Measurements from ENCODE around the gene OR52B6.
A peak's percentile ranks its signal among the peaks of the same experiment; 100 is the strongest.

The OR52B6 gene

GRCh38 chr11:5608808-5609207 lies 28.1 kb downstream of the OR52B6 start:
- Mint-ChIP-seq H3K27ac (no peak overlapping the region), H3K4me3 (no peak overlapping the region), H3K36me3 (no peaks in the 10 kb centered on the region), H3K9me3 (no peaks in the 10 kb centered on the region), H3K27me3 (peaks cover 2% of the 10 kb centered on the region), H3K4me1 (peaks cover 5% of the 10 kb centered on the region)
- DNase-seq (ENCODE audit: low spot score in 2 of 2) (no peak), ATAC-seq (ENCODE audit: low read depth) (no peak)

- Mint-ChIP-seq H3K36me3 (no peaks in the 10 kb centered on the region), H3K27me3 (peaks cover 2% of the 10 kb centered on the region), H3K27ac (no peak overlapping the region), H3K4me3 (no peak overlapping the region), H3K4me1 (peaks cover 5% of the 10 kb centered on the region), H3K9me3 (no peaks in the 10 kb centered on the region)
- ATAC-seq (ENCODE audit: low read depth) (no peak), DNase-seq (ENCODE audit: low spot score in 2 of 2) (no peak)
Observed at GRCh38 chr11:5610446-5610845, 29.8 kb downstream of the OR52B6 start.

- Mint-ChIP-seq H3K4me3 (no peak overlapping the region), H3K4me1 (peaks cover 5% of the 10 kb centered on the region), H3K9me3 (no peaks in the 10 kb centered on the region), H3K27ac (no peak overlapping the region), H3K27me3 (peaks cover 2% of the 10 kb centered on the region), H3K36me3 (no peaks in the 10 kb centered on the region)
- DNase-seq (ENCODE audit: low spot score in 2 of 2) (no peak), ATAC-seq (ENCODE audit: low read depth) (peak; percentile 35)
Observed at GRCh38 chr11:5611627-5612026, 30.9 kb downstream of the OR52B6 start.

- DNase-seq (ENCODE audit: low spot score in 2 of 2) (no peak), ATAC-seq (ENCODE audit: low read depth) (no peak)
- no peak overlapping the region for H3K27ac Mint-ChIP-seq
- no peaks in the 10 kb centered on the region for H3K36me3 Mint-ChIP-seq
- no peaks in the 10 kb centered on the region for H3K27me3 Mint-ChIP-seq
- H3K9me3 Mint-ChIP-seq = no peaks in the 10 kb centered on the region
- H3K4me3 Mint-ChIP-seq = no peak overlapping the region
- no peaks in the 10 kb centered on the region for H3K4me1 Mint-ChIP-seq
Observed at GRCh38 chr11:5618807-5619206, 38.1 kb downstream of the OR52B6 start.

DNA sequence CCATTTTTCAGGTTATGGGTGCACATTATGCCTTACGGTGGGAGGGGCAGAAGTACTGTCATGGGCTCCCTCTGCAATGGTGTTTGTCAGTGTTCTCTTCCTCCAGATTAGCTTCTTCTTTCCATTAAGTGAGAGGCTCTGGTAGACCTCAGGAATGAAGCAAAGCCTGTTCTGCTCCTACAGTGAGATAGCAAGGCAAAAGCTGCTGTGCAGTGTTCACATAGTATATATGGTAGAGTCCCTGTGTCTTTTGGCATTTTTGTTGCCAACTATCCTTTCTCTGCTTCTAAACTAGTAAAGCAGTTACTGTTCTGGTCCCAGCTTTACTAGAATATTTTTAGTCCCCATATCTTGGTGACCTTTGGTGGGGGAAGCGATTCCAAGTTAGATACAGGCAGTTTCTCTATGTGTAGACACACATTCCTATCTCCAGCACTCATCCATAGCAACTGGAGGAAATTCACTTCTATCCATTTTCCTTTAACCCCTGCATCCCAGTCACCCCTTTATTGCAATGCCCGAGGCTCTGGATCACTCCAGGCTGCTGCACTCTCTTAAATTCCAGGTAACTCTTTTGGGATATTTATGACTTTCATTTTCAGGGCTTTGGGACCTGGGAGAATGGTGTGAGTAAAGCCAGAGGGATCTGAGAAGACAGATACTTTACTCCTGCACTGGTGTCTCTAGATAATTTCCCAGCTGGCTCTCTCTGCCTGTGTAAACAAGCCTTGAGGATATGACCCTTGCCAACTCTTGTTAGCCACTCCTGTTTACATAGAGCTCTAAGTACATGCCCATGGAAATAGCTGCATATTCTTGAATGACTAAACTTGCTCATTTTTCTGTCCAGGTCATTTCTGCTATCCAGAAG lies 40.2 kb downstream of the OR52B6 start:
- H3K4me1 Mint-ChIP-seq = peaks cover 13% of the 10 kb centered on the region
- H3K9me3 Mint-ChIP-seq = no peaks in the 10 kb centered on the region
- no peaks in the 10 kb centered on the region for H3K27me3 Mint-ChIP-seq
- ATAC-seq (ENCODE audit: low read depth) = no peak
- H3K27ac Mint-ChIP-seq = no peak overlapping the region
- H3K36me3 Mint-ChIP-seq = no peaks in the 10 kb centered on the region
- H3K4me3 Mint-ChIP-seq = no peak overlapping the region
- DNase-seq (ENCODE audit: low spot score in 2 of 2) = no peak

- Mint-ChIP-seq H3K27me3 (no peaks in the 10 kb centered on the region), H3K4me3 (no peak overlapping the region), H3K27ac (no peak overlapping the region), H3K4me1 (peaks cover 14% of the 10 kb centered on the region), H3K9me3 (no peaks in the 10 kb centered on the region), H3K36me3 (no peaks in the 10 kb centered on the region)
- no peak for ATAC-seq (ENCODE audit: low read depth)
- DNase-seq (ENCODE audit: low spot score in 2 of 2) = no peak
Observed at GRCh38 chr11:5621580-5621979, 40.9 kb downstream of the OR52B6 start.

DNA sequence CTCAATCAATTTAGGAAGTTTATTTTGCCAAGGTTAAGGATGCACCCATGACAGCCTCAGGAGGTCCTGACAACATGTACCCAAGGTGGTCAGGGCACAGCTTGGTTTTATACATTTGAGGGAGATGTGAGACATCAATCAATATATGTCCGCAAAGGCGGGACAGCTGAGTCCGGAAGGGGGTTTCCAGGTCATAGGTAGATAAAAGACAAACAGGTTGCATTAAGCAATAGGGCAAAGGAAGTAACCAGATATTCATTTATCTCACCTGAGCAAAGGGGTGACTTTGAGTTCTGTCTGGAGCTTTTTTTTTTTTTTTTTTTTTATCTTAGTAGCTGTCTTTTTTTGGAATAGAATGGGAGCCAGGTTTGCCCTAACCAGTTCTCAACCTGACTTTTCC lies 42.1 kb downstream of the OR52B6 start:
- Mint-ChIP-seq H3K9me3 (no peaks in the 10 kb centered on the region), H3K27ac (no peak overlapping the region), H3K4me1 (peaks cover 26% of the 10 kb centered on the region), H3K36me3 (peaks cover 6% of the 10 kb centered on the region), H3K27me3 (no peaks in the 10 kb centered on the region), H3K4me3 (no peak overlapping the region)
- DNase-seq (ENCODE audit: low spot score in 2 of 2) = no peak
- ATAC-seq (ENCODE audit: low read depth) = no peak

- H3K9me3 Mint-ChIP-seq = no peaks in the 10 kb centered on the region
- peaks cover 26% of the 10 kb centered on the region for H3K4me1 Mint-ChIP-seq
- ATAC-seq (ENCODE audit: low read depth) (peak; percentile 97), DNase-seq (ENCODE audit: low spot score in 2 of 2) (peak; percentile 45 to 71)
- H3K27me3 Mint-ChIP-seq = no peaks in the 10 kb centered on the region
- peak within 1 kb of the TSS; percentile 90 for H3K27ac Mint-ChIP-seq
- peak within 1 kb of the TSS; percentile 89 for H3K4me3 Mint-ChIP-seq
- H3K36me3 Mint-ChIP-seq = peaks cover 13% of the 10 kb centered on the region
Observed at GRCh38 chr11:5624489-5625279, 44.0 kb downstream of the OR52B6 start, which contains the start of gene TRIM34. TRIM34 (plus strand) TSS chr11:5625001; CDS start chr11:5632332, 7,331 bp downstream.

DNA sequence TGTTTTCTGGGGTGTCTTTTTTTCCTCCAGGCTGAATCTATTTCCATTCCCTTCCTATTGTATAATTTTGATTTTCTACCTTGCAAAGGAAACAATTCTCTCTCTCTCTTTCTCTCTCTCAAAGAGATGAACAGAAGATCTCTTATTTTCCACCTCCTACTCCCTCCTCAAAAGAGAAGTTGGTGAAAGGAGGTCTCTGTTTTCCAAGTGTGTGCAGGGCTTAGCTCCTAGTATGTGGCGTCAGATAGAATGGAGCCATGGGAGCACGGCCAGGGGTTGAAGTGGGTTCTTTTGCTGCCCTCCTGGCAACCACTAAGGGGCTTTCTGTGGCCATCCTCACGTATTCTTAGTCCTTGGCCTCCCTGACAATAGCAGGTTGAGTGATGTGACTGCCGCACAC lies 44.6 kb downstream of the OR52B6 start:
- Mint-ChIP-seq H3K27ac (peak overlapping the region; percentile 90), H3K36me3 (peaks cover 15% of the 10 kb centered on the region), H3K9me3 (no peaks in the 10 kb centered on the region), H3K4me3 (peak overlapping the region; percentile 89), H3K4me1 (peaks cover 29% of the 10 kb centered on the region), H3K27me3 (no peaks in the 10 kb centered on the region)
- DNase-seq (ENCODE audit: low spot score in 2 of 2) (no peak), ATAC-seq (ENCODE audit: low read depth) (no peak)

DNA sequence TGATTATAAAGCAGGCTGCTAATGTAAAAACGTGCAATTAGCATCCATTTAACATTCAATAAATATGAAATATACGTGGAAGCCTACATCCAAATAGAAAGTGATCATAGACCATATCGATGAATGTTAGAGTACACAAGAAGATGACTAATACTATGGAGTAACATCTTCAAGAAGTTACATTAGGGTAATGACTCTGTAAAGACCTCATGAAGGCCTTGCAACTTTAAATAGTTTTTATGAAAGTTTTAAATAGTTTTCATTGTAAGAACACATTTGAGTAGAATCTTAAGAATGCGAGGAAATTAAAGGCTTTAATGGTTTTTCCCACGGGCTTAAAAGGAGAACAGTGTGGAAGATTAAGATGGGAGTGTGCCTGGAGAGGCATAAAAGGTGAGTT lies 45.5 kb downstream of the OR52B6 start:
- H3K27ac Mint-ChIP-seq = no peak overlapping the region
- H3K9me3 Mint-ChIP-seq = no peaks in the 10 kb centered on the region
- peak overlapping the region; percentile 89 for H3K4me3 Mint-ChIP-seq
- DNase-seq (ENCODE audit: low spot score in 2 of 2) (no peak), ATAC-seq (ENCODE audit: low read depth) (no peak)
- H3K36me3 Mint-ChIP-seq = peaks cover 20% of the 10 kb centered on the region
- H3K27me3 Mint-ChIP-seq = no peaks in the 10 kb centered on the region
- H3K4me1 Mint-ChIP-seq = peaks cover 36% of the 10 kb centered on the region

DNA sequence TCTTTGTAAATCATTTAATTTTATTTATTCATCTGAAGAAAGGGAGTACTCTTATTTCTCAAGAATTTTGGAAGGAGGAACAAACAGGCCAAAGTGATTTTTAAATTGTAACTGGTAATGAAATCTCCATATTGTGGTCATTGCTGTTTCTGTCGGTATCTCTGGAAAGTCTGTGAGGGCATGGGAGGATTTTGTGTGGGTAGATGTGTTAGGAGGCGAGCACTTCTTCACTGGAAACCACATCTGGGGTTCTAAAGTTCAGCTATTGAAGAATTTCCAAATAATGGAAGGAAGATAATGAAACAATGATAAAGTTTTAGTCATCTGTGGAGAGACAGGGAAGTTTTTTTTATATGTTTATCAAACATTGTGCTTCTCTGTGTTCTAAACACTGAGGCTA lies 50.7 kb downstream of the OR52B6 start:
- Mint-ChIP-seq H3K27ac (peak overlapping the region; percentile 90), H3K36me3 (peaks cover 44% of the 10 kb centered on the region), H3K9me3 (no peaks in the 10 kb centered on the region), H3K4me3 (peak overlapping the region; percentile 80), H3K4me1 (peaks cover 44% of the 10 kb centered on the region), H3K27me3 (no peaks in the 10 kb centered on the region)
- ATAC-seq (ENCODE audit: low read depth) (no peak), DNase-seq (ENCODE audit: low spot score in 2 of 2) (no peak)

All from memory B cell (primary cell).